Measurements from ENCODE around the gene SCG2.

GRCh38 chr2:223649554-223650533, 47.7 kb upstream of the SCG2 start:
- TF ChIP-seq CTCF (conservative IDR thresholded peaks at IDR 0.05; ENCODE audit: low read length) (no peak), EZH2phosphoT487 (IDR thresholded peaks at IDR 0.05; ENCODE audit: borderline replicate concordance, low read depth, low read length) (no peak)

Measured in OCI-LY7 (cell line).